Breast epithelium (tissue), 4 donors: Measurements from ENCODE around the gene BRINP2. TPM values are rescaled to one million over a fixed set of nuclear protein-coding genes. Genes with fewer than 3 reads are reported as not detected.
A peak's percentile ranks its signal among the peaks of the same experiment; 100 is the strongest.

Experiments
- DNase-seq, 2 donors: peaks; one replicate each; pipeline ENCODE4 v3.0.0-alpha.2; 2019; ENCODE audit warnings: low spot score in 2 of 2
- H3K27ac ChIP-seq, 2 donors: fragments of 200-600 bp; sonication (generic) in 1 of 2; one replicate each; pipeline ENCODE4 v1.5.1; 2016 to 2019; ENCODE audit warnings: mild to moderate bottlenecking in 1 of 2
- H3K27me3 ChIP-seq, 2 donors: fragments of 200-600 bp; sonication (generic) in 1 of 2; one replicate each; pipeline versions ENCODE4 v1.5.1 to v1.6.0; 2017 to 2019; ENCODE audit warnings: control low read depth in 1 of 2, mild to moderate bottlenecking in 1 of 2
- H3K36me3 ChIP-seq: fragments of 200-600 bp; one replicate; pipeline ENCODE4 v1.5.1; 2019
- H3K4me1 ChIP-seq, 2 donors: fragments of 200-600 bp; sonication (generic); one replicate each; pipeline ENCODE4 v1.5.1; 2016 to 2019; ENCODE audit warnings: control low read depth in 1 of 2
- H3K4me3 ChIP-seq, 3 donors: fragments of 200-600 bp; sonication (generic); 1 replicate in 2 of 3; 2 replicates in 1 of 3; pipeline ENCODE4 v1.5.1; 2016 to 2019; ENCODE audit warnings: mild to moderate bottlenecking in 3 of 3, moderate library complexity in 2 of 3
- H3K9me3 ChIP-seq, 2 donors: fragments of 200-600 bp; sonication (generic) in 1 of 2; one replicate each; pipeline ENCODE4 v1.5.1; 2016 to 2019; ENCODE audit warnings: control low read depth in 1 of 2
- CTCF ChIP-seq, 3 donors: fragments of 450-650 bp; IDR thresholded peaks; one replicate each; pipeline ENCODE4 v1.5.1; 2016 to 2017; ENCODE audit warnings: antibody characterized with exemption in 3 of 3, mild to moderate bottlenecking in 3 of 3, moderate library complexity in 3 of 3
- POLR2A ChIP-seq: fragments of 450-650 bp; IDR thresholded peaks from one replicate; pipeline ENCODE4 v1.6.1; 2016; ENCODE audit warnings: antibody characterized with exemption, mild to moderate bottlenecking, moderate library complexity
- POLR2AphosphoS5 ChIP-seq, 3 donors: sonication (generic); formaldehyde crosslinking; IDR thresholded peaks; one replicate each; pipeline ENCODE4 v1.6.1; 2017; ENCODE audit warnings: antibody characterized with exemption in 3 of 3
- intact Hi-C: fragments of 100-400 bp; cut with DNase I; formaldehyde crosslinking; loops from one replicate; pipeline ENCODE4 v1.15.1; 2023; ENCODE audit warnings: low total_unique reads
- total RNA-seq, 3 donors: library from RNA; depleted of rRNA; stranded (reverse); fragments of >200 nt; gene quantifications; one replicate each; pipeline ENCODE4 v1.1.0, GENCODE V29; 2016

BRINP2 gene
- total RNA-seq, 3 donors from 2014 or later: 0.48 to 2.9 (median 1.5) TPM

GRCh38 chr1:177185209-177185608 lies 14.5 kb downstream of the BRINP2 start:
- Histone ChIP-seq H3K36me3 (no peaks in the 10 kb centered on the region), H3K9me3 (no peaks in the 10 kb centered on the region), H3K27ac (no peak overlapping the region), H3K27me3 (no peaks in the 10 kb centered on the region), H3K4me1 (no peaks in the 10 kb centered on the region), H3K4me3 (no peak overlapping the region)
- intact Hi-C loops: no loop called here
- TF ChIP-seq CTCF (IDR thresholded peaks at IDR 0.05): peak in 1 of 3 donors; percentile 31
- TF ChIP-seq POLR2A: no peak
- DNase-seq: no peak

- Histone ChIP-seq H3K4me3 (no peak overlapping the region), H3K27ac (no peak overlapping the region), H3K9me3 (no peaks in the 10 kb centered on the region), H3K4me1 (no peaks in the 10 kb centered on the region), H3K36me3 (no peaks in the 10 kb centered on the region), H3K27me3 (no peaks in the 10 kb centered on the region)
- TF ChIP-seq POLR2A (no peak), POLR2AphosphoS5 (IDR thresholded peaks at IDR 0.05) (no peak), CTCF (IDR thresholded peaks at IDR 0.05) (no peak)
- intact Hi-C loops: no loop called here
- no peak for DNase-seq
These were observed 15.9 kb downstream of the BRINP2 start for GRCh38 chr1:177186639-177187038.

- H3K4me3 ChIP-seq: no peak overlapping the region
- no peaks in the 10 kb centered on the region for H3K27me3 ChIP-seq
- no peak for DNase-seq
- H3K9me3 ChIP-seq: no peaks in the 10 kb centered on the region
- TF ChIP-seq POLR2AphosphoS5 (IDR thresholded peaks at IDR 0.05) (no peak), CTCF (IDR thresholded peaks at IDR 0.05) (no peak)
- no peaks in the 10 kb centered on the region for H3K36me3 ChIP-seq
- intact Hi-C loops: no loop called here
- H3K4me1 ChIP-seq: no peaks in the 10 kb centered on the region
- no peak overlapping the region for H3K27ac ChIP-seq
These were observed 19.7 kb downstream of the BRINP2 start for GRCh38 chr1:177190308-177190970.

GRCh38 chr1:177198243-177198642 lies 27.5 kb downstream of the BRINP2 start:
- Histone ChIP-seq H3K27ac (no peak overlapping the region), H3K9me3 (no peaks in the 10 kb centered on the region), H3K27me3 (no peaks in the 10 kb centered on the region), H3K36me3 (no peaks in the 10 kb centered on the region), H3K4me1 (no peaks in the 10 kb centered on the region), H3K4me3 (no peak overlapping the region)
- DNase-seq: no peak
- intact Hi-C loops: no loop called here
- no peak for TF ChIP-seq CTCF (IDR thresholded peaks at IDR 0.05)
- no peak for TF ChIP-seq POLR2AphosphoS5 (IDR thresholded peaks at IDR 0.05)
- no peak for TF ChIP-seq POLR2A

GRCh38 chr1:177200290-177200689 lies 29.5 kb downstream of the BRINP2 start:
- intact Hi-C loops: no loop called here
- Histone ChIP-seq H3K4me3 (no peak overlapping the region), H3K4me1 (no peaks in the 10 kb centered on the region), H3K27me3 (no peaks in the 10 kb centered on the region), H3K36me3 (no peaks in the 10 kb centered on the region), H3K9me3 (no peaks in the 10 kb centered on the region), H3K27ac (no peak overlapping the region)
- peak in 1 of 2 donors; percentile 20 for DNase-seq
- no peak for TF ChIP-seq POLR2A
- TF ChIP-seq POLR2AphosphoS5 (IDR thresholded peaks at IDR 0.05): no peak
- TF ChIP-seq CTCF (IDR thresholded peaks at IDR 0.05): no peak
